Prostate gland (tissue), 2 donors: ENCODE results near the gene DGCR8. TPM values are rescaled to one million over a fixed set of nuclear protein-coding genes. Genes with fewer than 3 reads are reported as not detected.

Source experiments
- DNase-seq: peaks from one replicate; pipeline ENCODE4 v3.0.0-alpha.2; 2019; ENCODE audit warnings: low spot score
- H3K27ac ChIP-seq, 2 donors: fragments of 200-600 bp; sonication (generic); 2 replicates each; pipeline ENCODE4 v1.5.1; 2017 to 2019
- H3K27me3 ChIP-seq: fragments of 200-600 bp; sonication (generic); replicated peaks from 2 replicates; pipeline ENCODE4 v1.5.1; 2019; ENCODE audit not compliant: insufficient read depth
- H3K36me3 ChIP-seq, 2 donors: fragments of 200-600 bp; sonication (generic); 1 replicate in 1 of 2; 2 replicates in 1 of 2; pipeline versions ENCODE4 v1.5.1 to v1.8.1; 2017 to 2019
- H3K4me1 ChIP-seq: fragments of 200-600 bp; sonication (generic); replicated peaks from 2 replicates; pipeline ENCODE4 v1.5.1; 2019
- H3K4me3 ChIP-seq, 2 donors: fragments of 200-600 bp; sonication (generic); 2 replicates each; pipeline ENCODE4 v1.5.1; 2017 to 2019
- H3K9me3 ChIP-seq: fragments of 200-600 bp; sonication (generic); 2 replicates; pipeline ENCODE4 v1.5.1; 2017
- CTCF ChIP-seq, 4 experiments: fragments of 200-600 bp in 2 of 4; fragments of 450-650 bp in 2 of 4; sonication (generic) in 2 of 4; IDR thresholded peaks; 1 replicate in 3 of 4; 2 replicates in 1 of 4; pipeline ENCODE4 v1.5.1; 2016 to 2019; ENCODE audit warnings: antibody characterized with exemption in 4 of 4, mild to moderate bottlenecking in 2 of 4, moderate library complexity in 2 of 4
- POLR2A ChIP-seq: fragments of 450-650 bp; IDR thresholded peaks from one replicate; pipeline ENCODE4 v1.6.1; 2016; ENCODE audit warnings: antibody characterized with exemption, mild to moderate bottlenecking
- POLR2AphosphoS5 ChIP-seq: sonication (generic); formaldehyde crosslinking; IDR thresholded peaks from one replicate; pipeline ENCODE4 v1.6.1; 2017; ENCODE audit warnings: antibody characterized with exemption
- WGBS: methylation state at CpG from one replicate; pipeline ENCODE4 v1.1.5; 2018; 5-methylcytosine and 5-hydroxymethylcytosine counted together
- intact Hi-C: fragments of 100-400 bp; cut with DNase I; formaldehyde crosslinking; loops from one replicate; pipeline ENCODE4 v1.14.2; 2022
- total RNA-seq, 2 donors: library from RNA; depleted of rRNA; stranded (reverse); fragments of >200 nt; gene quantifications; one replicate each; pipeline ENCODE4 v1.1.0, GENCODE V29; 2016

DGCR8 gene
- total RNA-seq, 2 donors from 2014 or later, result 20.9 to 47.6 TPM

- Histone ChIP-seq H3K36me3 (no peaks in the 10 kb centered on the region), H3K4me1 (peaks cover 4% of the 10 kb centered on the region), H3K27ac (no peak overlapping the region), H3K27me3 (no peaks in the 10 kb centered on the region), H3K4me3 (no peak overlapping the region), H3K9me3 (no peaks in the 10 kb centered on the region)
- TF ChIP-seq POLR2A (no peak), CTCF (IDR thresholded peaks at IDR 0.05) (no peak), POLR2AphosphoS5 (no peak)
- intact Hi-C loops, result no loop called here
- WGBS, result 43% methylated on average over 25 of the region's 26 CpGs
- no peak for DNase-seq
Observed at GRCh38 chr22:20137671-20138416, 57.8 kb downstream of the DGCR8 start.

GRCh38 chr22:20138417-20138738, 58.3 kb downstream of the DGCR8 start:
- no peak overlapping the region for H3K27ac ChIP-seq
- no peaks in the 10 kb centered on the region for H3K9me3 ChIP-seq
- 43% methylated on average over 4 of the region's 4 CpGs for WGBS
- no peak overlapping the region for H3K4me3 ChIP-seq
- DNase-seq, result no peak
- H3K4me1 ChIP-seq, result no peaks in the 10 kb centered on the region
- TF ChIP-seq POLR2AphosphoS5 (no peak), CTCF (IDR thresholded peaks at IDR 0.05) (no peak), POLR2A (no peak)
- H3K36me3 ChIP-seq, result no peaks in the 10 kb centered on the region
- intact Hi-C loops, result no loop called here
- H3K27me3 ChIP-seq, result no peaks in the 10 kb centered on the region

GRCh38 chr22:20138868-20139267, 58.8 kb downstream of the DGCR8 start:
- Histone ChIP-seq H3K27ac (no peak overlapping the region), H3K4me3 (no peak overlapping the region), H3K36me3 (no peaks in the 10 kb centered on the region), H3K27me3 (no peaks in the 10 kb centered on the region), H3K4me1 (no peaks in the 10 kb centered on the region), H3K9me3 (no peaks in the 10 kb centered on the region)
- intact Hi-C loops, result no loop called here
- DNase-seq, result no peak
- no peak for TF ChIP-seq CTCF (IDR thresholded peaks at IDR 0.05)
- no peak for TF ChIP-seq POLR2AphosphoS5
- TF ChIP-seq POLR2A, result no peak
- 91% methylated on average over 15 of the region's 16 CpGs for WGBS

- TF ChIP-seq POLR2AphosphoS5, result no peak
- TF ChIP-seq CTCF (IDR thresholded peaks at IDR 0.05), result no peak
- TF ChIP-seq POLR2A, result no peak
- Histone ChIP-seq H3K27me3 (no peaks in the 10 kb centered on the region), H3K9me3 (no peaks in the 10 kb centered on the region), H3K4me3 (no peak overlapping the region), H3K27ac (no peak overlapping the region), H3K4me1 (no peaks in the 10 kb centered on the region), H3K36me3 (no peaks in the 10 kb centered on the region)
- no peak for DNase-seq
- 92% methylated on average over 35 of the region's 36 CpGs for WGBS
- intact Hi-C loops, result no loop called here
Observed at GRCh38 chr22:20139391-20140106, 59.5 kb downstream of the DGCR8 start.

GRCh38 chr22:20140107-20140445, 60.0 kb downstream of the DGCR8 start:
- intact Hi-C loops, result no loop called here
- no peak overlapping the region for H3K27ac ChIP-seq

More at GRCh38 chr22:20140107-20140445, 60.0 kb downstream of the DGCR8 start:
- Histone ChIP-seq H3K4me1 (no peaks in the 10 kb centered on the region), H3K4me3 (no peak overlapping the region), H3K9me3 (no peaks in the 10 kb centered on the region), H3K27me3 (no peaks in the 10 kb centered on the region), H3K36me3 (no peaks in the 10 kb centered on the region)
- TF ChIP-seq POLR2AphosphoS5 (no peak), POLR2A (no peak), CTCF (IDR thresholded peaks at IDR 0.05) (no peak)
- 90% methylated on average over 11 of the region's 11 CpGs for WGBS
- DNase-seq, result no peak
